Neural cell (in vitro differentiated cells): ENCODE results near the gene PLCXD3.

ENCODE experiments used
- EP300 ChIP-seq: fragments of 450-650 bp; conservative IDR thresholded peaks from 2 replicates; pipeline ENCODE4 v1.6.1; 2014; ENCODE audit warnings: antibody characterized with exemption, mild to moderate bottlenecking, moderate library complexity; ENCODE audit not compliant: poor library complexity, severe bottlenecking
- EZH2 ChIP-seq: fragments of 200-600, 300-800 bp; shearing (Covaris generic), sonication (generic); IDR thresholded peaks from 2 replicates; pipeline ENCODE4 v1.6.1; 2014; ENCODE audit warnings: antibody characterized with exemption, low read length, borderline replicate concordance, mild to moderate bottlenecking; ENCODE audit not compliant: insufficient read depth, poor library complexity, severe bottlenecking
- RAD21 ChIP-seq: fragments of 450-650 bp; conservative IDR thresholded peaks from 2 replicates; pipeline ENCODE4 v1.6.1; 2014; ENCODE audit warnings: antibody characterized with exemption, mild to moderate bottlenecking, moderate library complexity
- REST ChIP-seq: IDR thresholded peaks from 2 replicates; pipeline ENCODE4 v1.6.1; 2012; ENCODE audit warnings: borderline replicate concordance
- TF ChIP-seq, protein P1 (sequence below): fragments of 450-650 bp; IDR thresholded peaks from 2 replicates; pipeline ENCODE4 v1.5.1; 2014; ENCODE audit warnings: antibody characterized with exemption, mild to moderate bottlenecking, moderate library complexity; ENCODE audit not compliant: poor library complexity, severe bottlenecking

DNA sequence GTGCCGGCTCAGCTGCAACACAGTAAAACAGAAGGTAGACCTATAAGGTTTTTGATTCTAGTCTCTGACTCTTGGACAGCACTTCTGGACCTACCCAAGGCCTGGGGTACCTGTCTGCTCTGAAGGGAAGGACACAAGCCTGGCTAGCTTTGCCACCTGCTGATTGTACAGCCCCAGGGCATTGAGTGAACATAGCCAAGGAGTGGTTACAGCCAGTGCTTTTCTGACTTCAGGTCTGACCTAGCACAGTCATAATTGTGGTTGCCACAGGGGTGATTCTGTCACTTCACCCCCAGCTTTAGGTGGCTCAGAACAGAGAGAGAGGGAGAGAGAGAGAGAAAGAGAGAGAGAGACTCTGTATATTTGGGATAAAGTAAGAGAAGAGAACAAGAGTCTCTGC is 118.4 kb downstream of the PLCXD3 start:
- TF ChIP-seq, protein P1, sequence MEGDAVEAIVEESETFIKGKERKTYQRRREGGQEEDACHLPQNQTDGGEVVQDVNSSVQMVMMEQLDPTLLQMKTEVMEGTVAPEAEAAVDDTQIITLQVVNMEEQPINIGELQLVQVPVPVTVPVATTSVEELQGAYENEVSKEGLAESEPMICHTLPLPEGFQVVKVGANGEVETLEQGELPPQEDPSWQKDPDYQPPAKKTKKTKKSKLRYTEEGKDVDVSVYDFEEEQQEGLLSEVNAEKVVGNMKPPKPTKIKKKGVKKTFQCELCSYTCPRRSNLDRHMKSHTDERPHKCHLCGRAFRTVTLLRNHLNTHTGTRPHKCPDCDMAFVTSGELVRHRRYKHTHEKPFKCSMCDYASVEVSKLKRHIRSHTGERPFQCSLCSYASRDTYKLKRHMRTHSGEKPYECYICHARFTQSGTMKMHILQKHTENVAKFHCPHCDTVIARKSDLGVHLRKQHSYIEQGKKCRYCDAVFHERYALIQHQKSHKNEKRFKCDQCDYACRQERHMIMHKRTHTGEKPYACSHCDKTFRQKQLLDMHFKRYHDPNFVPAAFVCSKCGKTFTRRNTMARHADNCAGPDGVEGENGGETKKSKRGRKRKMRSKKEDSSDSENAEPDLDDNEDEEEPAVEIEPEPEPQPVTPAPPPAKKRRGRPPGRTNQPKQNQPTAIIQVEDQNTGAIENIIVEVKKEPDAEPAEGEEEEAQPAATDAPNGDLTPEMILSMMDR: no peak
- no peak for TF ChIP-seq EZH2
- TF ChIP-seq RAD21: no peak
- no peak for TF ChIP-seq REST
- no peak for TF ChIP-seq EP300
